ENCODE measurements around the gene SCGN.

SCGN gene

DNA sequence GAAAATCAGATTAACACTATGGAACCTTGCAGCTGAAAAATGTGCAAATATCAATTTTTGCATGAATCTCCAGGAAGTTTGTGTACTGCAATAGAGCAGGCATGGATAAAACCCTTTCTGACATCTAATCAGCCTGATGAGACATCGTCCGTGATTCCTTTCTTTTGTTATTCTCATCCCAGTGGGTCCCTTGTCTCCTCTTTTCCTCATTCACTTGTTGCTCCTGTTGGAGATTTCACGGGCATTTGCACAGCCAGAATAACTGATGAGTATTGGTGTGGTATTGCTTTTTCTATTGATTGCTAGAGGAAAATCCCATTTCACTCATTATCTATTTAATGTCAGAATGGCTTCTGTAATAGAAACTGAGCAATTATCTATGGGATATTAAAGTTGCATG is 39.9 kb downstream of the SCGN start:
- DNase-seq: no peak

DNA sequence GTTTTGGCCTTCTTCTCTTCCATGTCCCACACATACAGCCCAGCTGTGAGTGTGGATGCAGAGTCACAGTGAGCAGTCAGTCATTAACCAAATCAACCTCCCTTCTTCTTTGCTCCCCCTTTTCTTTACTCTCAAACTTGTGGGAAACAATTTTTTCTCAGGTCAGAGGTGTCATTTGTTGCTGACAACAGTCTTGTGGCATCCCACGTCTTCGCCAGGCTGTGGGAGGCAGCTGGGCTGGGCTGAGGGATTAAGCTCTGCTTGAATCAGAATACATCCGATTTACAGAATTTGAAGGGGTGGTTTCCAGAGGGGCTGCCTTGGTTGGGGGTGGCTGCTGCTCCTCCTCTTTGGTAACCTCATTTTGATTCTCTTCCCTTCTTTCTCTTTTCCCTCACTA is 40.5 kb downstream of the SCGN start:
- DNase-seq: no peak

DNA sequence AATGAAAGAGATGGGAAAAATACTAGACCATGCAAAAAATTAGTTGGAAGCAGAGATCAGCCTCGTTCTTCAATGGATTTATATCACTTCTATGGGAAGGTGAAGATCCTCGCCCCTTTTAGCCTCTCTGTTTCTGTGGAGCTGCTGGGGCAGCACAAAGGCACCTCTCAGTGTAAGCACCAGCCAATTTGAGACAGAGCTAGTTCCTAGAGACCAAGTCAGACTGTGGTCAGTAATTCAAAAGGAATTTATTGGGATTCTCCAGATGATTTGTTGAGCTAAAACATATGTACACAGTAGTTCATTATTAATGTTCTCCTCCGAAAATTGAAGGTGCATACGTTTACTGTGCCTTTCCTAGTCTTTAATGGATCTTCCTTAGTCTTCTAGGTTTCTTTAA is 42.4 kb downstream of the SCGN start:
- DNase-seq: no peak

DNA sequence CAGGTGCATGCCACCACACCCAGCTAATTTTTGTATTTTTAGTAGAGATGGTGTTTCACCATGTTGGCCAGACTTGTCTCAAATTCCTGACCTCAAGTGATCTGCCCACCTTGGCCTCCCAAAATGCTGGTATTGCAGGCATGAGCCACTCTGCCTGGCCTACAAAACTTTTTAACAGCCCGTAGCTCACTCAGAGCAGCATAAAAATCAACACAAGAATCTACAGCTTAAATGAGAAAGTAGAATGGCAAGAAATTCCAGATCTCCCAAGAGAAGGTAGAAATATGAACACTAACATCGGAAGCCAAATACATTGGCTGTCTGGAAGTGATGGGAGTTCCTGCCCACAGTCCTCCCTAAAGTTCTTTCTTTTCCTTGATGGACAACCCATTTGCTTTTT is 43.7 kb downstream of the SCGN start:
- no peak for DNase-seq

DNA sequence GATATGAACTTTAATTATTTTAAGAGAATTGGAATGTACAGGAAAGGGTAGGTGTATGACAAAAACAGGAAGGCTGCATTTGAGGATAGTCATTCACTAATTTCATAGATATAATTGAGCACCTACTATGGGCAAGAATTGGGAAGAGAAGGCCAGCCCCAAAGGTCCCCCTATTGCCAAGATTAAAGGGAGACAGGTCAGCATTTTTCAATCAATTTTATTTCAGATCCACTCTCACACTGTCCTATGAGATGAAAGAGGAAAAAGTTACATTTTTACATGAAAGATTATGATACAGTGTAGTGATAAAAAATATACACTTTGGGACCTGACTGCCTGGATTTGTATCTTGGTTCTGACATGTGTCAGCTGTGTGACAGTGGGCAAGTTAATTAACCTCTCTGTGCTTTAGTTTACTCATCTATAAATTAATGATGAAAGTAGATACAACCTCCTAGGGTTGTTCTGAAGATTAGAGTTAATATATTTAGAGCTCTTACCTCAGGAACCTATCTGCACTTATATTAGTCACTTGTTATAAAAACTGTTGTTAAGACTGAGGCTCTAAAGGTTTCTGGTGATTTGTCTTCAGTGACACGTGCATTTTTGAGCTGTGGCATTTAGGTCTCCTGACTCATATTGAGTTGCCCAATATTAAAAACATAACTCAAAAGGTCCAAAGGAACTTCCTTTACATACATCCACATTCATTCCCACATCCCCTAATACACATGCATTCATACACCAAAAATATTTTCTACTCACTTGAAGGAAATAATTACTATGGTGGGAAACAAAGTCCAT is 45.7 kb downstream of the SCGN start:
- DNase-seq: no peak

DNA sequence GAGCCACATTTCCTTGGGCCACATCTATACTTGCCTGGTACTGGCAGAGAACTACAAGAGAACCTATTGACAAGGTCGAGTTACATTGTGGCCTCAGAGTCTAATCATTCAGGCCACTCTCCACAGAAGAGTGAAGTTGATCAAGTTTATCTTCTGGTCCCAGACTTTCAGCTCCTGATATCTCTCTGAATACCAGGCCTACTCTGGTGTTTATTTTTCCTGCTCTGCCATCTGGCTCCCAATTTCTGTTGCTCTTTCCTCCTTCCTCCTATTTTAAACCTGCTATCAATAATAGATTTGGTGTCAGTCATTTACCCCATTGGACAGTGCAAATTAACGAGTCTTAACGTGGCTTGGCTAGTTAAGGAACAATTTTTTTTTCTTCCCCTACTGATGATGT is 46.6 kb downstream of the SCGN start:
- peak; percentile 24 for DNase-seq

DNA sequence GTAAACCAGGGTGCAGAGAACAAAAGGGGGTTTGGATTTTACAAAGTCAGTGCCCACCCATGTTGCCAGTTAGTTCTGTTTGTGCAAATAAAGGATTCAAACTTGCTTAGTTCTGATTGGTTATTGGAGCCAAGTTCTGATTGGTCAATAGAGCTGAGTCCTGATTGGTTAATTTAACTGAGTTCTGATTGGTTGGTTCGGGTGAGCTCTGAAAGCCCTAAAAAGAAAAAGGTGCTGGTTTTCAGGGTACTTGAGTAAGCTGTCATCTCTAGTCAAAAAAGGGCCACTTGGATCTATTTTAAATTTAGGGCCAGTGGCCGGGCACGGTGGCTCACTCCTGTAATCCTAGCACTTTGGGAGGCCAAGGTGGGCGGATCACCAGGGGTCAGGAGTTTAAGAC is 47.6 kb downstream of the SCGN start:
- no peak for DNase-seq

DNA sequence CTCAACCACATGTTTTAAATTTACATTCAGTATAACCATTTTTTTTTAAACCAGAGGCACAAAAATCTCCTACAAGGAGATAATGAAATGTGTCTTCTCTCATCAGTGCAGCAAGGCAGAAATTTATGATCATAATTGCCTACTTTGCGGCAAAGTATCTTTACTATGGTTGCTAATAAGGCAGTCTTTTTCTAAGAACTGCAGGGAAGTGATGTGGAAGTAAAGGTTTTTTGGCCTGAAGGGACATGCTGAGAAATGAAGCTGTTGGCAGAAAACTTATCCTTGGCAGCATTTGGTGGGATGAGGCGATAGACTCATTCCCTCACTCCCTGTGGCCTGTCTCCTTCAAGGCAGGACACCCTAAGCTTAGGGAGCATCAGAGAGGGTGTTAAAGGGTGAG is 48.7 kb downstream of the SCGN start:
- peak; percentile 85 for DNase-seq

DNA sequence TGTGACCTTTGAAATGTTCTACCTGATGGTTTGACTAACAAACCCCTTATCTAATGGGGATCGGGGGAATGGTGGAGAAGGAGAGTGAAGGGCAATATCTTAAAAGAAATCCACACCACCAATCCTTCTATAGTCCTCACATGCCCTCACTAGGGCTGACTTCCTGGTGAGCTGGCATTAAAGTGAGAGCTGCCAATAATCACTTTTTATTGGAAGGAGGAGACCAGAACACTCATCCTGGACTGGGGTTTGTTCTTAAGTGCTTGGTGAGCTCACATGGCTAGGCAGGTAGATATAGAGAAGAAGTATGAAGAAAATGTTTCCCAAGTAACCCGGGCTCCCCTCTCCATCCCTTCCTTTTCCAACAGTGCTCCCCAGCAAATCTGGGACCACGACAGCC is 49.8 kb downstream of the SCGN start:
- no peak for DNase-seq

DNA sequence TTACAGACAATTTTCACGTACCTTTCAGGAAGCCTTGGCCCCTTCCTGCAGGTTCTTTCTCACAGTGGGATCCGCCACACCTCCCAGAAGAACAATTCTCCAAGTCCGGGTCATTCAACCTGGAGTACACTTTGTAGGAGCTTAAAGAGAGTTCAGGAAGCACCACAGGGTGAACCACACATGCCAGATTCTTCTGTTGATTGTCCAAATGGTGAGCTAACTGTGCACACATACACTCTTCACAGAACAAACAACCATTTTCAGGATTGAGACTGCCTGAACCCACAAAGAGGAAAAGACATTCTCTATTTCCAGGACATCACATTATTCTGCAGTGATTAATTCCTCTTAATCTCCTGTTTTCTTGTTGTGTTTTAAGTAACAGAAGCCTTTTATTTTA is 51.0 kb downstream of the SCGN start:
- no peak for DNase-seq

DNA sequence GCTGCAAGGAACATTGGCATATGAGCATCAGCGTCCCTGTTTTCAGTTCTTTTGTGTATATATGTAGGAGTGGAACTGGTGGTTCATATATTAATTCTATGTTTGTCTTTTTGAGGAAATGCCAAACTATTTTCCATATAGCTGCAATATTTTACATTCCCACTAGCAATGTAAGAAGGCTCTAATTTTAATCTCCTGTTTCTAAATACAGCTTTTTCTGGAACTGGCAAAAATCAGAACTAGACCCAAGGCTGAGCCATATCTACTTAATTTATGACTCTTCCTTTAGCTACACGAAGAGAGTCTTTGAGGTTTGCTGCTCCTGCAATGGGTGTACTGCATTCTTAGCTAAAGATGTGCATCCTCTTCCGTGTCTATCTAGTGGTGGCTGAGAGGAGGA is 52.0 kb downstream of the SCGN start:
- DNase-seq: no peak

DNA sequence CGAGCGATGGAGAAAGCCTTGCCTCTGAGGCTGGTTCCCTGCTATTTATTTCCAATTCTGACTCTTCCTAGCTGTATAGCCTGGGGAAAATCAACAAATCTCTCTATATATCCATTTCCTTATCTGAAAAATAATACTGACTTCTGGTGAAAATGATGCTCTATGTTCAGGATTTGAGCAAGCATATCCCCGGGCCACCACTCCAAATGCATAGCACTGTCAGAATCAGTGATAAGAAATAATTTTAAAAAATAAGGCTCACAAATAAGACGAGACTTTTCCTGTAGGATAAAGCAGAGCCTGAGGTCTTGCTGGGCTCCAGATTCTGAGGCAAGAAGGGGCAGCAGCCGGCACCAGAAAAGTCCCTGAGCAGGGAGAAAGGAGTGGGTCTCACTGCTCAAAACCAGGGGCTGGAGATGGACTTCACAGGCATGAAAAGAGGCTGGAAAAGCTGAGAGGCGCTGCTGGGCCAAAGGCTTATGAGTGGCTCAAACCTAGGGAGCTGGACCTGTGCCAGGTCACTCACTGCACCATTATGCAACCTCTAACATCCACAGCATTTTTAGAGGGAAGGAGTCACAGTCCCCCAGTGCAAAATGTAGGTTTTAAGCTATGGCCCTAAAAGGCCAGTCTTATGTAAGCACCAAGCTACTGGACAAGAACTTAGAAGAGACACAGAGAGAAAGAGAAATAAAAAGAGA is 54.4 kb downstream of the SCGN start:
- no peak for DNase-seq

DNA sequence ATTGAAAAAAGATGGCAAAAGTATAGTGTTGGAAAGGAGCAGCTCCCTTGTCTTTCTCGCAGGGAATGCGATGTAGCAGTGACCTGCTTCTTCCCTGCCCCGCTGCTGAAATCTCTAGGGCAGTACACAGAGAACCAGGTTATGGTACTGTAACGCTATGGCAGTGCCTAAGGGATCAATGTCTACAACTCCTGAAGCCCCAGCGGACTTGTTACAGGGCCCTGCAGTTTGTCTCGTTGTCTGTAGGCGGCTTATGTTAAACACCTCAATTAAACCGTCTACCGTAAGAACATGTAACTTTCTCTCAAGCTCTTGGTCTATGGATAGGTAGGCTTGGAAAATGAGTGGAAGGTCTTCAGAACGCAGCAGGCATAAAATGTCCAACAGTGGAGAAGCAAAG is 57.7 kb downstream of the SCGN start:
- DNase-seq: no peak

DNA sequence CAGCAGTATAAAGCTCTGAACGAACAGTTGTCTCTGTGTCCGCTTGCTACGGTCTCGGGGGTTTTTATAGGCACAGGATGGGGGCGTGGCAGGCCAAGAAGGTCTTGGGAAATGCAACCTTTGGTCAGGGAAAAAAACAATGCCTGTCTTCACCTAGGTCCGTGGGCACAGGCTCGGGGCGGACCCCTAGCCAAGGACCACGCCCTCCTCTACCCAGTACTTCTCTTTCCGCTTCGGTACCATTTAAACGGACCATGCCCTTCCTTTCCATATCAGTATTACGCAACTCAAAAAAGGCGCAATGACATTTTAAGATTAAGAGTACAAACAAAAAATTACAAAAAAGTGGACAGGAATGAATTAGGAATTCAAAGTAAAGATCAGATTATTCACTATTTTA is 58.3 kb downstream of the SCGN start:
- no peak for DNase-seq

DNA sequence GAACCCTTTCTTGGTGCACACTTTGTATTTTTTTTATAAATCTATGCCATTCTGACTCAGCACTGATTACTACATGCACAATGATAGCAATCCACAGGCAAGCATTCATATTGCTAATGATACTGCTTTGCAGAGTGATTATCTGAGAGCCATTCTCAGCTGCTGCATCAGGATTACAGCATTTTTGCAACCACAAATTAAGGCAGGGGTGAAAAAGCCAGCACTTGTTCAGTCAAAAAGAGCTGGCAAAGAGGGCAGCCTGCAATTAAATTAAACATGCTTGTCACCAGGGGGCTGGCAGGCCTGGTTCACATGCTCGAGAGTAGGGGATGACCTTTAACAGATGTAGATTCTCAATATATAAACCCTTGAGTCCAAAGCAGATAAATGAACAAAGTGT is 61.8 kb downstream of the SCGN start:
- no peak for DNase-seq

DNA sequence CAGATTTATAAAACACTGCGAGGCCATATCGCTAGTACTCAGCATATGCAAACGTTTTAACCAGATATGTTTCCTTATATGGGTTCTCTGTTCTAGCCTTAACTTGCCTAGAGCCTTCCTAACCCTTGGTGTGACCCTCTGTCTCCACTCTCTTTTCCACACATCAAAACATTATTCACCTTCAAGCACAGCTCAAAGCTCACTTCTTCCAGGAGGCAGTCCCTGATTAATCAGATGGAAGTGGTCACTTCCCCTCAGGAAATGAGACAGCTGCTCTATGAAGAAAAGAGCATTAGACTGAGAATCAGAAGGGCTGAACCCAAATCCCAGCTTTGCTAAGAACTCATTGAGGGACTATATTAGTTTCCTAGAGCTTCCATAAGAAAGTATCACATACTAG is 62.8 kb downstream of the SCGN start:
- no peak for DNase-seq

DNA sequence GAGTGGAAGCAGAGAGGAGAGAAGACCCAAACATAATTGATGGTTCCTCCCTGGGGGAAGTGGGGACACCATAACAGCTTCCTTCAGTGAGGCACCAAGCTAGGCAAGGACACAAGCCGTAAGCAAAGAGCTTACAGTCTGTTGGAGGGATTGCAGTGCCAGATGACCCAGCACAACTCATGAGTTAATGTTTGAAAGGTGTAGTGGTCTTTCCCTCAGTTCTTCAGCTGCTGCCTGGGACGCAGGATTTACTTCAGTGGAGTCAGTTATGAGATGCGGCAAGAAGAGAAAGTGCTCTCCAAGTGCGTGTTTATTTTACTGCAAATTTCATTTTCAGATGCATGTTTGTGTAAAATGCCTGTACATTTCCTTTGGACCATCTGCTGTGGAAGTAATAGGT is 63.8 kb downstream of the SCGN start:
- no peak for DNase-seq

DNA sequence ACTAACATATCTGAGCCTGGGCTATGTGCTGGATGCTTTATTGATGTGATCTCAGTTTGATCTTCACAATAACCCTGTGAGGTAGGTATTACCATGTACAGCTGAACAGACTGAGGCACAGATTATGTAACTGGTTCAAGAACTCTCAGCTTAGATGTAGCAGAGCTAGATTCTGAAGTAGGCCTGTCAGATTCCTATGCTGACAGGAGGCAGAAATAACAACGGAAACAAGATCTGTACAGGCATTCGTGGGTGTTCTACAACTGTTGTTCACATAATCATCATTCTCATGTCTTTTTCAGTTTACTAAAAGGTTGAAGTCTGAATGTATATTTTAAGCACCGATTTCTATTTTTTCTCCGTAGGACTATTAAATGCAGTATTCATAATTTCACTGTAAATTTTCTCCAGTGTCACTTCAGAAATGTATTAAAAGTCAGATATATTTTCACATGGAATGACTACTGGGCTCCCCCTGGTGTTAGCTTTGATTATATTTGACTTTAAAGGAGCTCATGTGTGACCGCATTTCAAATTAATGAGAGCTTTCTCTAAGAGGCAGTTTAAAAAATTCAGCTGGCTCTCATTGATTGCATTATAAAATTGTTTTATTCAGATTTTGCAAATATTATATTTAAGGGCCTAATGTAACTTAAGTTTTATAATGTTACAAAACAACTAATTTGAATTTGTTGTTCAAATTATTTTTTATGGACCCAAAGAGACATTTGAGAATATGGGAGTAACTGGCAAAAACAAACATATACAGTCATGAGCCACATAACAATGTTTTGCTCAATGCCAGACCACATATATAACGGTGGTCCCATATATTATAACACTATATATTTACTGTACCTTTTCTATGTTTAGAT is 66.1 kb downstream of the SCGN start:
- DNase-seq: peak; percentile 20

DNA sequence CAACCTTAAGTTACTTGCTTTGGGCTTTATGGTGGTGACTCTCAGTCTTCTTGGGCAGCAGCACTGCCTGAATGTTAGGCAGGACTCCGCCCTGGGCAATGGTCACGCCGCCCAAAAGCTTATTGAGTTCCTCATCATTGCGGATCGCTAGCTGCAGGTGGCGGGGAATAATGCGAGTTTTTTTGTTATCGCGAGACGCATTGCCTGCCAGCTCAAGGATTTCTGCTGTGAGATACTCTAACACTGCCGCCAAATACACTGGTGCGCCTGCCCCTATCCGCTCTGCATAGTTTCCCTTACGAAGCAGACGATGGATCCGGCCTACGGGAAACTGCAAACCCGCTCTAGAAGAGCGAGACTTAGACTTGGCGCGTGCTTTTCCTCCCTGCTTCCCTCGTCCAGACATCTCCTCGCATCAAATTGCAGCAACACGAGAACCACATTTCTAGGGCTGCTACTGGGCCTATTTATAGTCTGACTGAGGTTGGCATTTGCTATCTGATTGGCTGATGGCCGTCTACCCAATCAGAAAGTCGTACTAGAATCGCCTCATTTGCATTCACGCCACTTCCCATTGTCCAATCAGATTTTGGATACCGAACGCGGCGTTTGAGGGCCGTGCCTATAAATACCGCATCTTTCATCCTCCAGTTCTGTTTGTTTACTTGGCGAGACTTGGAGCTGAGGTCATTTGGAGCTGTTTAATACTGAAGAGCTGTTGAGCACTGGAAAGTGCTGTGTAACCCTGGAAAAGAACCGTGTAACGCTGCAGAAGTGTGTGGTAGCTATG is 74.3 kb downstream of the SCGN start:
- DNase-seq: no peak

DNA sequence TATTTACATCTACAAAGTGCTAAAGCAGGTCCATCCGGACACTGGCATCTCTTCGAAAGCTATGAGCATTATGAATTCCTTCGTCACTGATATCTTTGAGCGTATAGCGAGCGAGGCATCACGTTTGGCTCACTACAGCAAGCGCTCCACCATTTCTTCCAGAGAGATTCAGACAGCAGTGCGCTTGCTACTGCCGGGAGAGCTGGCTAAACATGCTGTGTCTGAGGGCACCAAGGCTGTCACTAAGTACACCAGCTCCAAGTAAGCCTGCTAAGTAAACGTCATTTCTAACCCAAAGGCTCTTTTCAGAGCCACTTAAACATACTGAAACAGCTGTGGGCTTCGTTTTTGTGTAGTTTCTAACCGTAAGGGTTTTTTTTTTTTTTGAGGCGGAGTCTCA is 75.0 kb downstream of the SCGN start:
- no peak for DNase-seq

DNA sequence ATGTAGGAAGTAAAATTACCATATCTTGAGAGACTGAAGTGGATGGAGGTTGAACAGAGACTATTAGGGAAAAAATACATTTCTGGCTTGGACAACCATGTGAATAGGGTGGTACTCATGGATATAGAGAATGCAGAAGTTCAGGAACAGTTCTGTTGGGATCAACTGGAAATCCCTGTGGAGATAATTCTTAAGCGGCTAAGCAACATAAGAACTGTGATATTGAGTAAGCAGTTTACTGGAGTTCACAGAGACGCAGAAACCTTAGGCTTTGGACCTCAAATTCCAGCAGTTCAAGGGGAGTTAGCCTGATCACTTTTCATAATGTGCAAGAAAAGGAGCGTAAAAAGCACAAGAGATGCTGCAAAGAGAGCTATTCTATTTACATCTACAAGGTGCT is 78.9 kb downstream of the SCGN start:
- DNase-seq: no peak

DNA sequence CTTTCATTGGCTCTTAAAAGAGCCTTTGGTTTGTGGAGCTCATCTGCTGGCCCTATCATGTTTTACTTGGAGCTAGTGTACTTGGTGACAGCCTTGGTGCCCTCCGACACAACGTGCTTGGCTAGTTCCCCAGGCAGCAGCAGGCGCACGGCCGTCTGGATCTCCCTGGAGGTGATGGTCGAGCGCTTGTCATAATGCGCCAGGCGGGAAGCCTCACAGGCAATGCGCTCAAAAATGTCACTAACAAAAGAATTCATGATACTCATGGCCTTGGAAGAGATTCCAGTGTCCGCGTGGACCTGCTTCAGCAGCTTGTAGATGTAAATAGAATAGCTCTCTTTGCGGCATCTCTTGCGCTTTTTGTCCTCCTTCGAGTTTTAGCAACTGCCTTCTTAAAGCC is 79.7 kb downstream of the SCGN start:
- no peak for DNase-seq

Measured in NCI-H446 treated with DMSO at 0.1 percent for 48 hours (cell line).